ENCODE data around the gene CYP27B1.

CYP27B1 gene

GRCh38 chr12:57779736-57780135, 12.9 kb upstream of the CYP27B1 start:
- no peak overlapping the region for H3K9ac ChIP-seq (ENCODE audit: low read length)

GRCh38 chr12:57777911-57778310, 11.0 kb upstream of the CYP27B1 start:
- no peak for TF ChIP-seq CTCF (IDR thresholded peaks at IDR 0.05; ENCODE audit: low read length)
- no peak for TF ChIP-seq EZH2 (IDR thresholded peaks at IDR 0.05; ENCODE audit: borderline replicate concordance, low read length)
- H3K79me2 ChIP-seq (ENCODE audit: insufficient read depth, low read length), result peaks cover 2% of the 10 kb centered on the region
- H3F3A ChIP-seq (ENCODE audit: insufficient read depth, low read length), result no peaks in the 10 kb centered on the region
- H4K20me1 ChIP-seq (ENCODE audit: insufficient read depth, low read length), result no peaks in the 10 kb centered on the region
- no peak overlapping the region for H3K4me2 ChIP-seq (ENCODE audit: low read length)
- H3K27ac ChIP-seq (ENCODE audit: low read depth, low read length, poor library complexity, severe bottlenecking), result no peak overlapping the region
- H3K36me3 ChIP-seq (ENCODE audit: insufficient read depth, low read length), result no peaks in the 10 kb centered on the region
- H3K9me2 ChIP-seq (ENCODE audit: low read depth, low read length), result no peaks in the 10 kb centered on the region
- no peak overlapping the region for H3K4me3 ChIP-seq (ENCODE audit: low read depth, low read length, poor library complexity, severe bottlenecking)
- no peak overlapping the region for H2AFZ ChIP-seq (ENCODE audit: low read length)
- no peak overlapping the region for H3K9ac ChIP-seq (ENCODE audit: low read length)
- H3K4me1 ChIP-seq (ENCODE audit: insufficient read depth, low read length, severe bottlenecking), result peaks cover 7% of the 10 kb centered on the region
- H3K9me3 ChIP-seq (ENCODE audit: low read length), result no peaks in the 10 kb centered on the region
- H3K27me3 ChIP-seq (ENCODE audit: insufficient read depth, low read length), result no peaks in the 10 kb centered on the region

More at GRCh38 chr12:57779736-57780135, 12.9 kb upstream of the CYP27B1 start:
- Histone ChIP-seq H3K36me3 (ENCODE audit: insufficient read depth, low read length) (no peaks in the 10 kb centered on the region), H3K9me2 (ENCODE audit: low read depth, low read length) (no peaks in the 10 kb centered on the region), H3F3A (ENCODE audit: insufficient read depth, low read length) (no peaks in the 10 kb centered on the region), H3K4me1 (ENCODE audit: insufficient read depth, low read length, severe bottlenecking) (peaks cover 16% of the 10 kb centered on the region), H4K20me1 (ENCODE audit: insufficient read depth, low read length) (no peaks in the 10 kb centered on the region), H3K27ac (ENCODE audit: low read depth, low read length, poor library complexity, severe bottlenecking) (no peak overlapping the region), H3K27me3 (ENCODE audit: insufficient read depth, low read length) (no peaks in the 10 kb centered on the region), H3K79me2 (ENCODE audit: insufficient read depth, low read length) (peaks cover 12% of the 10 kb centered on the region), H2AFZ (ENCODE audit: low read length) (no peak overlapping the region), H3K4me3 (ENCODE audit: low read depth, low read length, poor library complexity, severe bottlenecking) (no peak overlapping the region), H3K4me2 (ENCODE audit: low read length) (no peak overlapping the region), H3K9me3 (ENCODE audit: low read length) (no peaks in the 10 kb centered on the region)
- TF ChIP-seq CTCF (IDR thresholded peaks at IDR 0.05; ENCODE audit: low read length) (no peak), EZH2 (IDR thresholded peaks at IDR 0.05; ENCODE audit: borderline replicate concordance, low read length) (no peak)

GRCh38 chr12:57777367-57777766, 10.5 kb upstream of the CYP27B1 start:
- Histone ChIP-seq H3K4me3 (ENCODE audit: low read depth, low read length, poor library complexity, severe bottlenecking) (no peak overlapping the region), H3K27ac (ENCODE audit: low read depth, low read length, poor library complexity, severe bottlenecking) (no peak overlapping the region), H4K20me1 (ENCODE audit: insufficient read depth, low read length) (no peaks in the 10 kb centered on the region), H3K9me3 (ENCODE audit: low read length) (no peaks in the 10 kb centered on the region), H2AFZ (ENCODE audit: low read length) (no peak overlapping the region), H3K27me3 (ENCODE audit: insufficient read depth, low read length) (no peaks in the 10 kb centered on the region), H3K79me2 (ENCODE audit: insufficient read depth, low read length) (no peaks in the 10 kb centered on the region), H3K9ac (ENCODE audit: low read length) (no peak overlapping the region), H3K4me2 (ENCODE audit: low read length) (no peak overlapping the region), H3K36me3 (ENCODE audit: insufficient read depth, low read length) (no peaks in the 10 kb centered on the region), H3K4me1 (ENCODE audit: insufficient read depth, low read length, severe bottlenecking) (peaks cover 12% of the 10 kb centered on the region), H3K9me2 (ENCODE audit: low read depth, low read length) (no peaks in the 10 kb centered on the region), H3F3A (ENCODE audit: insufficient read depth, low read length) (no peaks in the 10 kb centered on the region)
- TF ChIP-seq CTCF (IDR thresholded peaks at IDR 0.05; ENCODE audit: low read length) (no peak), EZH2 (IDR thresholded peaks at IDR 0.05; ENCODE audit: borderline replicate concordance, low read length) (no peak)

Data from OCI-LY1 (cell line).